Testis (tissue), 2 donors: ENCODE data around the gene NKAIN2.

Experiments
- POLR2A ChIP-seq: fragments of 450-650 bp; IDR thresholded peaks from one replicate; pipeline ENCODE4 v1.6.1; 2017; ENCODE audit warnings: antibody characterized with exemption, mild to moderate bottlenecking, moderate library complexity
- TF ChIP-seq, protein P1 (sequence below), 3 experiments: fragments of 450-650 bp in 2 of 3; fragments of 200-600 bp in 1 of 3; sonication (generic) in 1 of 3; IDR thresholded peaks; one replicate each; pipeline ENCODE4 v1.5.1; 2016 to 2019; ENCODE audit warnings: antibody characterized with exemption in 3 of 3, mild to moderate bottlenecking in 2 of 3, moderate library complexity in 1 of 3

DNA sequence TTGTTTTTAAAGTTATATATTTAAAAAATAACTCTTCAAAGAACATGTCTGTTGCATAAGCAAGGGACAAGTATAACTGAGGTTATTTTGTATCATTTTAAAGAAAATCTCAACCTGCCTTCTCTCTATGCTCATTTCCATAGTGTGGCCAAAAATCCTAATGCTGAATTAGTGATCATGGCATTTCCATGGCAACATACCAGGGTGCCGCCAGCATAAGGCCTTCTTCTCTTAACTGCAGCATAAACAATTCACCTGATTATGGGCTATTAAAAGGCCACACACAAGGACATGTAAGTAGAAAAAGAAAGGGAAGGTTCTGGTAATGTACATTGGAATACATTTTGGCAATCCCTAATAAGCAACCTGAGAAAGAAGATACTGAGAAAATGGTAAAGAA is 1063.5 kb downstream of the NKAIN2 start:
- TF ChIP-seq, protein P1, sequence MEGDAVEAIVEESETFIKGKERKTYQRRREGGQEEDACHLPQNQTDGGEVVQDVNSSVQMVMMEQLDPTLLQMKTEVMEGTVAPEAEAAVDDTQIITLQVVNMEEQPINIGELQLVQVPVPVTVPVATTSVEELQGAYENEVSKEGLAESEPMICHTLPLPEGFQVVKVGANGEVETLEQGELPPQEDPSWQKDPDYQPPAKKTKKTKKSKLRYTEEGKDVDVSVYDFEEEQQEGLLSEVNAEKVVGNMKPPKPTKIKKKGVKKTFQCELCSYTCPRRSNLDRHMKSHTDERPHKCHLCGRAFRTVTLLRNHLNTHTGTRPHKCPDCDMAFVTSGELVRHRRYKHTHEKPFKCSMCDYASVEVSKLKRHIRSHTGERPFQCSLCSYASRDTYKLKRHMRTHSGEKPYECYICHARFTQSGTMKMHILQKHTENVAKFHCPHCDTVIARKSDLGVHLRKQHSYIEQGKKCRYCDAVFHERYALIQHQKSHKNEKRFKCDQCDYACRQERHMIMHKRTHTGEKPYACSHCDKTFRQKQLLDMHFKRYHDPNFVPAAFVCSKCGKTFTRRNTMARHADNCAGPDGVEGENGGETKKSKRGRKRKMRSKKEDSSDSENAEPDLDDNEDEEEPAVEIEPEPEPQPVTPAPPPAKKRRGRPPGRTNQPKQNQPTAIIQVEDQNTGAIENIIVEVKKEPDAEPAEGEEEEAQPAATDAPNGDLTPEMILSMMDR (IDR thresholded peaks at IDR 0.05), result no peak
- no peak for TF ChIP-seq POLR2A
